GM18498 (cell line): Measurements from ENCODE around the gene EHMT1.
"Not testable (repeated sequence)": the region's sequence is repeated elsewhere in the genome, so short reads cannot be mapped to it uniquely, and the experiment has no call there.

Experiments
- ATAC-seq: cut with Tn5 transposase; IDR thresholded peaks from one replicate; pipeline ENCODE4 v1.9.1; 2021; ENCODE audit warnings: mild to moderate bottlenecking, moderate library complexity; ENCODE audit not compliant: unreplicated experiment

Gene EHMT1

DNA sequence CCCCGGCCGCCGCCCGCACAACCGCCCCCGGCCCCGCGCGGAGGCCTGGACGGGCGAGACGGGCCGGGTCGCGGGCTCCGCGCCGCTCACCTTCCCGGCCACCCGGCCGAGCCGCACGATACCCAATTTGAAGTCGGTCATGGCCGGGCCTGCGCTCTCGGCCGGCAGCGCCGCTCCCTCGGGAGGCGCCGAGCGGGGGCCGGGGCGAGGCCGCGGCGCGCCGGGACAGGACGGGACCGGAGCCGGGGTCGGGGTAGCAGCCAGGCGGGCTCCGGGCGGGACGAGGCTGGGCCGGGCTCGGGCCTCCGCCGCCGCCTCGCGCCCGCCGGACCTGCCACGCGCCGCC lies 28.7 kb upstream of the EHMT1 start:
- peak; percentile 17 for ATAC-seq

DNA sequence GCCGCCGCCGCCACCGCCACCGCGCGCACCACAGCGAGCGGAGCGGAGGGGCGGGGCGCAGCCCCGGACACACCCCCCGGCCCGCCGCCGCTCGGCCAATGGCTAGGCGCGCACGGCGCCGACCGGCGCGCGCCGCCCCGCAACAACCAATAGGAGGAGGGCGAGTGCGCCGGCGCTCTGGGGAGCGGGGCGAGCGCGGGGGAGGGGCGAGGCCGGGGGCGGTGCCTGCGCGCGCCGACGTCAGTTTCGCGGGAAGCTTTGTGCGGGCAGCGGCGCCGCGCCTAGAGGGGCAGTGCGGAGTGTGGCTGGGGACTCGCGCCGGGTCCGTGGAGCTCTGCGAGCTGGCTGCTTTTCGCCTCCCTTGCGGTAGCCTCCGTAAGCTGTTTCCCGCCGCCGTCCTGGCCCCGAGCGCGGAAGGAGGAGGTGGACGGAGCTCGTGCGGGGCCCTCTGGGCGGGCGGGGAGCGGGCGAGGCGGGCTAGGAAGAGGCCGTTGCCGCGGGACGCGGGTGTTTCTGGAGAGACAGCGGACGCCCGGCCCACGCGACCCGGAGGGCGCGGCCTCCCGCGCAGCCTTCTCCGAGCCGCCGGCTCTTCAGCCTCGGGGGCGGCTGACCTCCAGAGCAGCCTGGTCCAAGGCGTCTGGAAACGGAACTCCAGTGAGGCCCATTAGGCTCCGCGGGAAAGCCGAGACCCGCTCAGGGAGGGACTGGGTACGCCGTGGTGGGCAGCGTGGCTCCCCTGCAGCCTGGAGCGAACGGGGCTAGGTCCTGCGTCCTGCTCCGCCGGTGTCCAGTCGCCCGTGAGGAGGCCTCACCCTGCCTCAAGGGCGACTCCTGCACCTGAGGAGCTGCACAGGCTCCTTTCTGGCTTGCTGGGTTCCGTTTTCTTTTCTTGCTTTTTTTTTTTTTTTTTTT lies 28.1 kb upstream of the EHMT1 start, which contains the start of gene ZMYND19:
Gene ZMYND19 (minus strand): TSS at position 44 of the 915 bp plus-strand sequence. CDS start 249 bp downstream, outside the sequence.
- ATAC-seq, result peak; percentile 87

DNA sequence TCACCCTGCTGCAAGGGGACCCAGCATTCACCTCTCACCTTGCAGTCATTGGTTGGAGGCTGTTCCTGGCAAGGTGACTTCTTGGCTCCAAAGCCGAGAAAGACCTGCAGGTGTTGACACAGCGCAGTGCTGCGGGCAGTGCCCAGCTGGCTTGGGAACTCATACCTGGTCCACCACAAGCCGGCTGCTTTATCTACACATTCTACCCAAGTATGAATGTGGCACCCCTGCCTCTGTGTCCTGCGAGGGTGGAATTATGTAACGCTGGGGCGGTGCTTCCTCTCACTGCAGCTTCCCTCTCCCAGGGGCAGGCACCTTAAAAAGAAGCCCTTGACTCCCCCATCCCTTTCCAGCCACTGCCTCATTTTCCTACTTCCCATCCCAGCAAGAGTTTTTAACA lies 26.0 kb upstream of the EHMT1 start:
- no peak for ATAC-seq

DNA sequence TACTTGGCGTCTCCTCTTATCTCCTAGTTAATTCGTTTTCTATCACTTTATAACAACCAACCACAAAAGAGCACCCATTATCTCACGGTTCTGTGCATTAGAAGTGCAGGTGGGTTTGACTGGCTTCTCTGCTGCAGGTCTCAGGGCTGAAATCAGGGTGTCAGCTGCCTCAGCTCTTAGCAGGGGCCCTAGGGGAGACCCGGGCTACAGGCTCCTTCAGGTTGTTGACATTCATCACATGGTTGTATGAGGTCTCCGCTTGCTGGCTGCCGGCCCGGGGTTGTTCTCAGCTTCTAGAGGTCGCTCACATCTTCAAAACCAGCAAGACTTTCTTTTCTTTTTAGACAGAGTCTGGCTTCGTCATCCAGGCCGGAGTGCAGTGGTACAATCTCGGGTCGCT lies 25.6 kb upstream of the EHMT1 start:
- ATAC-seq, result no peak

GRCh38 chr9:137596577-137596976 lies 22.2 kb upstream of the EHMT1 start:
- ATAC-seq, result not testable (repeated sequence)

- ATAC-seq, result no peak
Measured at GRCh38 chr9:137598943-137599342, 19.9 kb upstream of the EHMT1 start.

DNA sequence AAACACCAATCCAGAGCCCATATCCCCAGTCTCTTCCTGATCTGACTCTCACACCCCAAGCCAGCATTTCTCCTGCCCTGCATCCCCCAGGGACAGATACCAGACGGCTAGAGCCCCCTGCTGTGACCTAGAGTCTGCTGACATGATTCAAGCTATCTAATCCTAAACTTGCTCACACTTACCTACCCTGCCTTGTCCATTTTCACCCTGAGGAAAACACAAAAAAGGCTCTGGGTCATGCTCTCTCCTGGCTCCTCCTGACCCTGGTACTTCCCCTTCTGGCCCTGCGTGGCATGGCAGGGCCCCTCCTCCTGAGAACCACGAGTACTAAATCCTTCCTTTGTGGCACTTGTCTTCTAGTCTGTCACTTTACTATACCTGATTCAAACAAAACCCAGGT lies 16.1 kb upstream of the EHMT1 start:
- ATAC-seq, result no peak

DNA sequence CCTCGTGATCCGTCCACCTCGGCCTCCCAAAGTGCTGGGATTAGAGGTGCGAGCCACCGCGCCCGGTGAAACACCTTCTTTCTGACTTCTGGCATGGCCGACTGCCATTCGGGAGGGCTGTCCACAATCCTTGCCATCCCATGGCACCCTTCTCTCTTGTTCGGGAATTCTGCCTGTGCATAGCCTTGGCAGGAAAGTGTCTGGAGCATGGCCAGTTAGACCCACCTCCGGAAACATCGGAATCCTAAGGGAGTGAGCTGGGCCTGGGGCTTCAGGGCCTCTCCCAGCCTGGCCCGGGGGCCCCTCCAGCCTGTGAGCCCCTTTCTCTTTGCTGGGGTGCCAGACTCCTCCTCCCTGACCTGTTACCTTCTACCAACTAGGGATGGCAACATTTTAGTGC lies 14.9 kb upstream of the EHMT1 start:
- no peak for ATAC-seq

GRCh38 chr9:137604345-137605086 lies 14.3 kb upstream of the EHMT1 start:
- ATAC-seq, result no peak

DNA sequence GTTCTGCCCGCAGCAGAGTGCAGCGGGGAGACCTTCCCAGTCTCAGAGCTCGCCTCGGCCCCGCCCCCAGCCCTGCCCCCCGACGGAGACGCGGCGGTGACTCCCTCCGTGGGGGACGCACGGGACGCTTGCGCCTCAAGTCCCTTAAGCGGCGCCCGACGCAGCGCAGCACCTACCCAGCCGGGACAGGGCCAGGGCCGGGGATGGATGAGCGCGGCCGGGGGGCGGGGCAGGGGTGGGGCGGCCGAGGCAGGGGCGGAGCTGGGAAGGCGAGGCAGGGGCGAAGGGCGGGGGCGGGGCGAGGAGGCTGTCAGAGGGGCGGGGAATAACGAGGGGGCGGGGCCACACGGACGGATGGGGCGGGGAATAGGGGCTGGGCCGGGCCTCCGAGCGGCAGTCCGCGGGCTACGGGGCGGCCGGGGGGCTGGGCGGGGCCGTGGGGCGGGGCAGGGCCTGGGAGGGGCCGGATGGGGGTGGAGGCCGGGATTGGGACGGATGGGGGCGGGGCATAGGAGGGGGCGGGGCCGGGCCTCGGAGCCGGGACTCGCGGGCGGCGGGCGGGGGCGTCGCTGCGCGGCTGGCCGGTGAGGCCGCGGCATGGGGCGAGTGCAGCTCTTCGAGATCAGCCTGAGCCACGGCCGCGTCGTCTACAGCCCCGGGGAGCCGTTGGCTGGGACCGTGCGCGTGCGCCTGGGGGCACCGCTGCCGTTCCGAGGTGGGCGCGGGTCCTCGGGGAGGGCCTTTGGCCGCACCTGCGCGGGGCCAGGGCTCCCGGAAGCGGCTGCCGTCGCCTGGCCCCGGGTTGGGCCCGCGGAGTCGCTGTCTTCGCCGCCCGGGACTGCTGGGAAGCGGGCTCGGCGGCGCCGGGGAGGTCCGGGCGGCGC lies 13.4 kb upstream of the EHMT1 start, which contains the start of gene ARRDC1:
Gene ARRDC1 (plus strand): TSS at position 566 of the 884 bp plus-strand sequence. CDS start 32 bp downstream, at position 598.
- ATAC-seq, result peak; percentile 86

- peak; percentile 20 for ATAC-seq
Measured at GRCh38 chr9:137606005-137606621, 12.7 kb upstream of the EHMT1 start.

GRCh38 chr9:137606734-137607138 lies 12.1 kb upstream of the EHMT1 start:
- ATAC-seq, result no peak

- ATAC-seq, result no peak
Measured at GRCh38 chr9:137607141-137607857, 11.5 kb upstream of the EHMT1 start.

- ATAC-seq, result no peak
Measured at GRCh38 chr9:137610944-137611343, 7.9 kb upstream of the EHMT1 start.

DNA sequence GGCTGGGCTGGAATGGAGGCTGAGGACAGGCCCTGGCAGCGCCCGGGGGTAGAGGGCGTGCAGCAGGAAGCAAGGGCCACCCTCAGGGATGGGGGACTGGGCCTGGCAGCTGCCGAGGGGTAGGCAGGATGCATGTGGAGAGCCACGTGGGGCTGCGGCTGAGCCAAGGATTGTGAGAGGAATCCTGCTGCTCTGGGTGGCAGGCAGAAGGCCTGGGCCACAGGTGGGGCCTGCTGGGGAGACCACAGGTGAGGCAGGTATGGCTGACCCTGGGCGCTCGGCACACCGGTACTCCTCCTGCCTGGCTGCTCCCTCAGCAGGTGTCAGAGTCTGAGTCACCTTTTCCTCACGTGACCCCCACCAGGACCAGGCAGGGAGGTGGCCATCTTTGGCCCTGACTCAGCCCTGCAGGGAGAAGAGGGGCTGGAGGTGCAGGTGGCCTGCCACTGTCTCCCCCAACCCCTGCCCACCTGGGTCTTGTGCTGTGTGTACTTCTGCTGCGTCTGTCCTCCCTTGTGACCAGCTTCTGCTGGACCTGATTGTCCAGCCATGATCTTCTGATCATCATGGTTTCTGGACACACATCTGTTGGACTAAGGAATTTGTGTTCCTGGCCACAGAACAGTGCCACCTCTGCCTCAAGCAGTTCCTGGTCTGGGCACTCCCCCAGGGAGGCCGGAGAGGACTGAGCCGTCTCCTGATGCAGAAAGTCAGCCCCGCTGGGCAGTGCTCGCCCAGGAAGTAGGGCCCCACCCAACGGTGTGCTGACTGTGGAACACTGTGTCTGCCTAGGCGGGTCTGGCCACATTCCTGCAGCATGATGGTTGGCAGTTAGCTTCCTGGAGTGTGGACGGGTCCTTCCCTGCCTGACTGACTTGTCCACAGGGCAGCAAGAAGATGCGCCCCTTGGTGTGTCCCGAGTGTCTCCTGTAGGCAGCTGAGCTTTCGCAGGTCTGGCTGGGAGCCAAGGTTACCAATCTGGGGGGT lies 6.9 kb upstream of the EHMT1 start:
- ATAC-seq, result no peak

GRCh38 chr9:137612741-137613142 lies 6.1 kb upstream of the EHMT1 start:
- no peak for ATAC-seq

DNA sequence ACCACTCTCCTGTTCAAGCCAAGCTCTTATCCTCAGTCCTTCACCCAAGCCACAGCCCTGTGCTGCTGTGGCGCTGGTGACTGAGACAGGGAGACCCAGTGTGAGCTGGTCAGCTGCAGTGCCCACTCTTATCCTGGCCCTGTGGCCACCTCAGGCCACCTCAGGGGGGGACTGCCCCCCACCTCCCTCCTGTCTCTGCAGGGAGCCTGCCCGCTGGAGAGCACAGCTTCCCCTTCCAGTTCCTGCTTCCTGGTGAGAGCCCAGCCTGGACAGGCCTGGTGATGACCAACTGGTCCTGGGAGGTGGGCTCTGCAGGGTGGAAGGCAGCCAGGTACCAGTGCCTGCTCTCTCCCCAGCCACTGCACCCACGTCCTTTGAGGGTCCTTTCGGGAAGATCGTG lies 5.5 kb upstream of the EHMT1 start:
- no peak for ATAC-seq

GRCh38 chr9:137613738-137614523 lies 4.9 kb upstream of the EHMT1 start:
- no peak for ATAC-seq
